ENCODE data around the gene STYXL2. TPM values are rescaled to one million over a fixed set of nuclear protein-coding genes. Genes with fewer than 3 reads are reported as not detected.

The STYXL2 gene
- total and polyA plus RNA-seq, 9 of the 15 experiments (the other 6 are each of a cell fraction or from before 2014, with no cell fraction given) = not detected

- no peak for TF ChIP-seq CTCF (IDR thresholded peaks at IDR 0.05 in 2 of 3, conservative IDR thresholded peaks at IDR 0.05 in 1 of 3; ENCODE audit: insufficient read depth in 2 of 3, low read depth in 1 of 3, low read length in 3 of 3)
- TF ChIP-seq FOSL1 (tag; conservative IDR thresholded peaks at IDR 0.05) = no peak
Observed at GRCh38 chr1:167122121-167122480, 28.2 kb downstream of the STYXL2 start (continued).

GRCh38 chr1:167122568-167122967 is 28.7 kb downstream of the STYXL2 start:
- intact Hi-C loops (cut with micrococcal nuclease) = no loop called here
- no peaks in the 10 kb centered on the region for H3K79me2 ChIP-seq (ENCODE audit: control insufficient read depth, insufficient read depth, low read length)
- no peak overlapping the region for H2AFZ ChIP-seq (ENCODE audit: low read depth, low read length)
- TF ChIP-seq TBP (optimal IDR thresholded peaks at IDR 0.05; ENCODE audit: low read depth, low read length) = no peak
- no peak for TF ChIP-seq ZNF140 (CRISPR knock-in tag; IDR thresholded peaks at IDR 0.05)
- TF ChIP-seq ZNF311 (CRISPR knock-in tag; IDR thresholded peaks at IDR 0.05) = no peak
- no peak for TF ChIP-seq SNAPC5 (CRISPR knock-in tag; IDR thresholded peaks at IDR 0.05)
- no peak for TF ChIP-seq ERF (CRISPR knock-in tag; IDR thresholded peaks at IDR 0.05)
- no peak for TF ChIP-seq KLF13 (tag; IDR thresholded peaks at IDR 0.05; ENCODE audit: borderline replicate concordance, low read depth)
- H3K4me1 ChIP-seq (replicated peaks in 1 of 2; ENCODE audit: control insufficient read depth in 2 of 2, insufficient read depth in 2 of 2, low read length in 2 of 2) = peaks cover 0 to 16% of the 10 kb centered on the region in 2 experiments; a peak in 3 of 5 replicates
- no peak overlapping the region for H3K9ac ChIP-seq (ENCODE audit: insufficient read depth in 1 of 2, low read depth in 2 of 2, low read length in 2 of 2)
- DNase-seq (ENCODE audit: extremely low read depth in 1 of 4, low spot score in 3 of 4) = no peak
- H3K27ac ChIP-seq (ENCODE audit: extremely low read depth, low read depth, low read length) = no peak overlapping the region
- H3K4me3 ChIP-seq = no peak overlapping the region
- no peak for FAIRE-seq
- H3K36me3 ChIP-seq (ENCODE audit: control insufficient read depth, insufficient read depth, low read length) = no peaks in the 10 kb centered on the region
- no TSS peak for BruUV-seq (replicated peaks)
- ChIA-PET POLR2A (interaction anchor here (0.6 kb wide), 1 partner anchor 69 kb away, joined by 3 read pairs; no protein-coding TSS in a partner anchor), CTCF (ENCODE audit: low intra/inter-chr PET ratio) (no interaction called here)
- in situ Hi-C loops (cut with MboI) = no loop called here
- no peaks in the 10 kb centered on the region for H3K9me3 ChIP-seq (replicated peaks; ENCODE audit: control insufficient read depth, insufficient read depth, low read depth, low read length)
- H3K27me3 ChIP-seq (ENCODE audit: control insufficient read depth in 2 of 2, insufficient read depth in 2 of 2, low read length in 2 of 2) = peaks cover 54 to 78% of the 10 kb centered on the region in 2 experiments
- WGBS (ENCODE audit: insufficient coverage, low coverage, missing lambda C conversion rate) = 4% methylated on average over 4 of the region's 4 CpGs
- no peak overlapping the region for H3K4me2 ChIP-seq (ENCODE audit: insufficient read depth, low read length)
- peak; percentile 25; the same call in 2 of the 3 replicates for ATAC-seq
- peaks cover 4% of the 10 kb centered on the region for H3K9me1 ChIP-seq (ENCODE audit: control insufficient read depth, insufficient read depth, low read length)
- H4K20me1 ChIP-seq (replicated peaks; ENCODE audit: control insufficient read depth, insufficient read depth, low read length) = no peaks in the 10 kb centered on the region
